Thoracic aorta (tissue), 2 donors: ENCODE measurements around the gene PLBD1. TPM values are rescaled to one million over a fixed set of nuclear protein-coding genes. Genes with fewer than 3 reads are reported as not detected.

Source experiments
- ATAC-seq: fragments of 150-250 bp; one replicate; pipeline ENCODE4 v1.8.0; 2017; ENCODE audit warnings: low read depth; ENCODE audit not compliant: insufficient number of reproducible peaks, low FRiP score
- DNase-seq: peaks from one replicate; pipeline ENCODE4 v3.0.0-alpha.2; 2020; ENCODE audit warnings: low spot score
- H3K27ac ChIP-seq, 2 donors: fragments of 200-600 bp; sonication (generic); 1 replicate in 1 of 2; 2 replicates in 1 of 2; pipeline ENCODE4 v1.5.1; 2016; ENCODE audit warnings: mild to moderate bottlenecking in 2 of 2, moderate library complexity in 2 of 2
- H3K27me3 ChIP-seq: fragments of 200-600 bp; sonication (generic); replicated peaks from 2 replicates; pipeline ENCODE4 v1.6.0; 2016; ENCODE audit warnings: mild to moderate bottlenecking; ENCODE audit not compliant: insufficient read depth
- H3K36me3 ChIP-seq: fragments of 200-600 bp; sonication (generic); one replicate; pipeline ENCODE4 v1.5.1; 2016
- H3K4me1 ChIP-seq, 2 donors: fragments of 200-600 bp; sonication (generic); 1 replicate in 1 of 2; 2 replicates in 1 of 2; pipeline versions ENCODE4 v1.5.1 to v1.6.0; 2016; ENCODE audit warnings: low read depth in 2 of 2, mild to moderate bottlenecking in 1 of 2; ENCODE audit not compliant: control insufficient read depth in 1 of 2
- H3K4me3 ChIP-seq: fragments of 200-600 bp; sonication (generic); 2 replicates; pipeline ENCODE4 v1.5.1; 2016; ENCODE audit warnings: mild to moderate bottlenecking
- H3K9me3 ChIP-seq: fragments of 200-600 bp; sonication (generic); 2 replicates; pipeline ENCODE4 v1.5.1; 2016
- CTCF ChIP-seq: fragments of 200-600 bp; sonication (generic); IDR thresholded peaks from one replicate; pipeline ENCODE4 v1.5.1; 2019; ENCODE audit warnings: antibody characterized with exemption
- total RNA-seq, 2 donors: library from RNA; depleted of rRNA; stranded (reverse); fragments of >200 nt; gene quantifications; one replicate each; pipeline versions ENCODE4 v1.1.0 to v1.2.3, GENCODE V29; 2016

PLBD1 gene
- total RNA-seq, 2 donors from 2014 or later = 7.0 to 12.8 TPM

GRCh38 chr12:14505626-14506596 lies 61.8 kb downstream of the PLBD1 start:
- no peak for DNase-seq
- TF ChIP-seq CTCF = no peak
- no peaks in the 10 kb centered on the region for H3K36me3 ChIP-seq
- no peaks in the 10 kb centered on the region for H3K9me3 ChIP-seq
- no peak overlapping the region for H3K27ac ChIP-seq
- ATAC-seq = no peak
- no peaks in the 10 kb centered on the region for H3K27me3 ChIP-seq
- H3K4me3 ChIP-seq = no peak overlapping the region
- no peaks in the 10 kb centered on the region for H3K4me1 ChIP-seq

- Histone ChIP-seq H3K27me3 (no peaks in the 10 kb centered on the region), H3K27ac (no peak overlapping the region), H3K9me3 (no peaks in the 10 kb centered on the region), H3K4me3 (no peak overlapping the region), H3K36me3 (peaks cover 42% of the 10 kb centered on the region), H3K4me1 (no peaks in the 10 kb centered on the region)
- DNase-seq (no peak), ATAC-seq (no peak)
- no peak for TF ChIP-seq CTCF
These were observed 72.4 kb downstream of the PLBD1 start for GRCh38 chr12:14495326-14495725.

GRCh38 chr12:14482886-14483285 lies 84.8 kb downstream of the PLBD1 start:
- Histone ChIP-seq H3K27me3 (no peaks in the 10 kb centered on the region), H3K4me3 (no peak overlapping the region), H3K27ac (no peak overlapping the region), H3K4me1 (no peaks in the 10 kb centered on the region), H3K36me3 (peaks cover 56% of the 10 kb centered on the region), H3K9me3 (no peaks in the 10 kb centered on the region)
- ATAC-seq (no peak), DNase-seq (no peak)
- TF ChIP-seq CTCF = no peak

GRCh38 chr12:14482361-14482760 lies 85.3 kb downstream of the PLBD1 start:
- no peak for TF ChIP-seq CTCF
- no peak for DNase-seq
- Histone ChIP-seq H3K27ac (no peak overlapping the region), H3K36me3 (peaks cover 55% of the 10 kb centered on the region), H3K9me3 (no peaks in the 10 kb centered on the region), H3K27me3 (no peaks in the 10 kb centered on the region), H3K4me3 (no peak overlapping the region), H3K4me1 (no peaks in the 10 kb centered on the region)
- no peak for ATAC-seq

DNA sequence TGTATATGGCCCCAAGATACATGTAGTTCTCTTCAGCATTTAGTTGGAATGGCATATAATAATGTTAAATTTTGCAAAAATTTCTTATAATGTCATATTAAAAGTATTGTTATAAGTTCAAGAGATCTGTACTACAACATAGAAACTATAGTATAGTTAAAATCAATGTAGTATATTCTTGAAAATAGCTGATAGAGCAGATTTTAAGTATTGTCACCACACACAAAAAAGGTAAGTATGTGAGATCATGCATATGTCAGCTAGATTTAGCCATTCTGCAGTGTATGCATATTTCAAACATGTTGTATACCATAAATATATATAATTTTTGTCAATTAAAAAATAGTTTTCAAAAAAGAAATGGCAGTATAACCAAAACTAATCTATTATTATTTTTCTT lies 86.5 kb downstream of the PLBD1 start:
- Histone ChIP-seq H3K4me3 (no peak overlapping the region), H3K27me3 (no peaks in the 10 kb centered on the region), H3K27ac (no peak overlapping the region), H3K4me1 (no peaks in the 10 kb centered on the region), H3K9me3 (no peaks in the 10 kb centered on the region), H3K36me3 (peaks cover 52% of the 10 kb centered on the region)
- ATAC-seq (no peak), DNase-seq (no peak)
- TF ChIP-seq CTCF = no peak
